IPS-18c (cell line): Measurements from ENCODE around the gene SLC12A8.
A peak's percentile ranks its signal among the peaks of the same experiment; 100 is the strongest.

Source experiments
- H3K4me3 ChIP-seq: 2 replicates; pipeline ENCODE4 v1.7.0; 2013; ENCODE audit warnings: low read depth, mild to moderate bottlenecking, low read length, moderate library complexity; ENCODE audit not compliant: insufficient read depth
- H3K9me3 ChIP-seq: one replicate; pipeline ENCODE4 v1.6.1; 2013; ENCODE audit warnings: mild to moderate bottlenecking, low read length, moderate library complexity; ENCODE audit not compliant: control insufficient read depth, insufficient read depth

The SLC12A8 gene

GRCh38 chr3:125221831-125222230 is 9.3 kb upstream of the SLC12A8 start:
- H3K4me3 ChIP-seq, result no peak overlapping the region
- H3K9me3 ChIP-seq, result peaks cover 2% of the 10 kb centered on the region

- H3K4me3 ChIP-seq, result no peak overlapping the region
- peaks cover 2% of the 10 kb centered on the region for H3K9me3 ChIP-seq
Observed at GRCh38 chr3:125220727-125221429, 8.3 kb upstream of the SLC12A8 start.

GRCh38 chr3:125220183-125220582 is 7.6 kb upstream of the SLC12A8 start:
- Histone ChIP-seq H3K4me3 (no peak overlapping the region), H3K9me3 (peaks cover 2% of the 10 kb centered on the region)

- H3K9me3 ChIP-seq, result peaks cover 2% of the 10 kb centered on the region
- H3K4me3 ChIP-seq, result no peak overlapping the region
Observed at GRCh38 chr3:125219261-125219701, 6.7 kb upstream of the SLC12A8 start.

GRCh38 chr3:125214738-125215137 is 2.2 kb upstream of the SLC12A8 start:
- H3K4me3 ChIP-seq, result no peak overlapping the region
- no peaks in the 10 kb centered on the region for H3K9me3 ChIP-seq

- H3K9me3 ChIP-seq, result peaks cover under 1% of the 10 kb centered on the region
- no peak overlapping the region for H3K4me3 ChIP-seq
Observed at GRCh38 chr3:125213946-125214542, 1.5 kb upstream of the SLC12A8 start.

- peaks cover 3% of the 10 kb centered on the region for H3K9me3 ChIP-seq
- peak overlapping the region; percentile 70; the same call in 1 of the 2 replicates for H3K4me3 ChIP-seq
Observed at GRCh38 chr3:125213364-125213755, 812 bp upstream of the SLC12A8 start.

GRCh38 chr3:125212091-125212508 is 448 bp downstream of the SLC12A8 start:
- Histone ChIP-seq H3K9me3 (peaks cover 3% of the 10 kb centered on the region), H3K4me3 (peak overlapping the region; percentile 70)

GRCh38 chr3:125211523-125212090 is 941 bp downstream of the SLC12A8 start:
- Histone ChIP-seq H3K4me3 (peak overlapping the region; percentile 70), H3K9me3 (peaks cover 3% of the 10 kb centered on the region)

- Histone ChIP-seq H3K9me3 (peaks cover 3% of the 10 kb centered on the region), H3K4me3 (no peak overlapping the region)
Observed at GRCh38 chr3:125207949-125208568, 4.5 kb downstream of the SLC12A8 start.

GRCh38 chr3:125207507-125207906 is 5.0 kb downstream of the SLC12A8 start:
- Histone ChIP-seq H3K4me3 (no peak overlapping the region), H3K9me3 (peaks cover 3% of the 10 kb centered on the region)

GRCh38 chr3:125206934-125207333 is 5.6 kb downstream of the SLC12A8 start:
- Histone ChIP-seq H3K9me3 (peaks cover 3% of the 10 kb centered on the region), H3K4me3 (no peak overlapping the region)

GRCh38 chr3:125203731-125204130 is 8.8 kb downstream of the SLC12A8 start:
- no peaks in the 10 kb centered on the region for H3K9me3 ChIP-seq
- H3K4me3 ChIP-seq, result no peak overlapping the region

- no peaks in the 10 kb centered on the region for H3K9me3 ChIP-seq
- no peak overlapping the region for H3K4me3 ChIP-seq
Observed at GRCh38 chr3:125202197-125202596, 10.4 kb downstream of the SLC12A8 start.

- Histone ChIP-seq H3K4me3 (no peak overlapping the region), H3K9me3 (no peaks in the 10 kb centered on the region)
Observed at GRCh38 chr3:125200731-125201139, 11.8 kb downstream of the SLC12A8 start.

- no peak overlapping the region for H3K4me3 ChIP-seq
- H3K9me3 ChIP-seq, result no peaks in the 10 kb centered on the region
Observed at GRCh38 chr3:125194849-125195601, 17.5 kb downstream of the SLC12A8 start.
